GM12873 (cell line): ENCODE measurements around the gene CCL5.

Experiments used
- CTCF ChIP-seq: IDR thresholded peaks from 2 replicates; pipeline ENCODE4 v1.5.1; 2012; ENCODE audit warnings: low read depth, mild to moderate bottlenecking, moderate library complexity, low read length, control low read depth; ENCODE audit not compliant: insufficient read depth; ENCODE audit errors: missing control alignments

Gene CCL5

GRCh38 chr17:35872196-35872980, 7.8 kb downstream of the CCL5 start:
- no peak for TF ChIP-seq CTCF

DNA sequence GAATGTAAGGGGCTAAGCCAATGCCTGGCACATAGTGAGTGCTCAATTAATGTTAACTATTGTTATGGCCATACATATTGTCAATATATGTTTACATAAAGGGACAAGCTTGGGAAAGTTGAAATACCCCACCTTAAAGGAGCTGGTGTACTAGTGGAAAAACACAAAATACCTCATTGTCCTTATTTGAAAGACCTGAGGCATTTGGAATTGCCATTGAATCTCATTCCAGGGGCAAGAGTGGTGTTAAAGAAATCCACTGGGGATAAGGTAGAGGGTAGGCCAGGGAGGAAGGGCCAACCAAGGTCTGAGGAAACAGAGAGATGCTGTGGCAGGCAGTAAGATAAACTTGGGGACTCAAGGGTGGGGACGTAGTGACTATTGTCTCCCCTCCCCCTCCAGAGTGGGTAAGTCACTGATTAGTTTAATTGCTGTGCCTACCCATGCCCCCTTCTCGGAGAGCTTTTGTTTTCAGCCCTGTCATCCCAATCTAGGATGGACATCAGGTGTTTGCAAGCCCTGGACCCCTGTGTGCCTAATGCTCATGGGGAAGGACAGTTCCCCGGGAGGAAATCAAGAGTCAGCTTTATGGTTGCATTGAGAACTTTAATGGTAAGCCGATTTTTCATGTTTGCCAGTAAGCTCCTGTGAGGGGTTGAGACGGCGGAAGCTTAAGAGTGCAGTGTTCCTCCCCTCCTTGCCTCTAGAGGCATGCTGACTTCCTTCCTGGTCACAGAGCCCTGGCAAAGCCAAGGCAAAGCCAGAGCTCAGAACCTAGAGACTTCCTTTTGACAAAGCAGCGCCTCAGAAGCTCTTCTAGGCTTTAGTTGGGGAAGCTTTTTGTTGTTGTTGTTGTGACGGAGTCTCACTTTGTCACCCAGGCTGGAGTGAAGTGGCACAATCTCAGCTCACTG, 9.0 kb downstream of the CCL5 start:
- peak; percentile 30 for TF ChIP-seq CTCF

GRCh38 chr17:35868737-35869136, 11.4 kb downstream of the CCL5 start, which contains the start of gene HEATR9:
Gene HEATR9 (minus strand): TSS chr17:35868891. CDS start chr17:35868742, 149 bp downstream.
- TF ChIP-seq CTCF: no peak

DNA sequence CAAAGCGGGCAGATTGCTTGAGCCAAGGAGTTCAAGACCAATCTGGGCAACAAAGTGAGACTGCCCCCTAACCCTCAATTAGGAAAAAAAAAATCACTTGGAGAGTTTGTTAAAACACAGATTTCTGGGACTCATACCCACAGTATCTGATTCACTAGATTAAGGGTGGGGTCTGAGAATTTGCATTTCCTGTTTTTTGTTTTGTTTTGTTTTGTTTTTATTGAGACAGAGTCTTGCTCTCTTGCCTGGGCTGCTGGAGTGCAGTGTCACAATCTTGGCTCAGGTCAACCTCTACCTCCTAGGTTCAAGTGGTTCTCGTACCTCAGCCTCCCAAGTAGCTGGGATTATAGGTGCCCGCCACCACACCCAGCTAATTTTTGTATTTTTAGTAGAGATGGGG, 12.6 kb downstream of the CCL5 start:
- no peak for TF ChIP-seq CTCF

GRCh38 chr17:35866341-35866950, 13.7 kb downstream of the CCL5 start:
- no peak for TF ChIP-seq CTCF

- TF ChIP-seq CTCF: no peak
Measured at GRCh38 chr17:35865412-35866340, 14.5 kb downstream of the CCL5 start.
